Mononuclear cell (primary cell): ENCODE results near the gene PRDM16. TPM values are rescaled to one million over a fixed set of nuclear protein-coding genes. Genes with fewer than 3 reads are reported as not detected.

Experiments used
- H3K27me3 ChIP-seq: 2 replicates; pipeline ENCODE4 v1.6.0; 2011; ENCODE audit warnings: low read length, control low read depth; ENCODE audit not compliant: insufficient read depth
- H3K4me1 ChIP-seq: 2 replicates; pipeline ENCODE4 v1.5.1; 2011; ENCODE audit warnings: mild to moderate bottlenecking, low read length, control low read depth; ENCODE audit not compliant: insufficient read depth
- H3K4me3 ChIP-seq: 2 replicates; pipeline ENCODE4 v1.5.1; 2011; ENCODE audit warnings: mild to moderate bottlenecking, low read length, moderate library complexity
- H3K9me3 ChIP-seq: 2 replicates; pipeline ENCODE4 v1.5.1; 2011; ENCODE audit warnings: low read depth, mild to moderate bottlenecking, control low read depth, low read length
- total RNA-seq: library from RNA; depleted of rRNA; stranded (reverse); fragments of >200 nt; gene quantifications from one replicate; pipeline ENCODE4 v1.2.3, GENCODE V29; 2012

PRDM16 gene
- total RNA-seq, 1 donor, result not detected

GRCh38 chr1:3187415-3188149 lies 118.6 kb downstream of the PRDM16 start:
- H3K4me1 ChIP-seq, result no peaks in the 10 kb centered on the region
- H3K27me3 ChIP-seq, result peaks cover 13% of the 10 kb centered on the region
- no peak overlapping the region for H3K4me3 ChIP-seq
- H3K9me3 ChIP-seq, result no peaks in the 10 kb centered on the region

DNA sequence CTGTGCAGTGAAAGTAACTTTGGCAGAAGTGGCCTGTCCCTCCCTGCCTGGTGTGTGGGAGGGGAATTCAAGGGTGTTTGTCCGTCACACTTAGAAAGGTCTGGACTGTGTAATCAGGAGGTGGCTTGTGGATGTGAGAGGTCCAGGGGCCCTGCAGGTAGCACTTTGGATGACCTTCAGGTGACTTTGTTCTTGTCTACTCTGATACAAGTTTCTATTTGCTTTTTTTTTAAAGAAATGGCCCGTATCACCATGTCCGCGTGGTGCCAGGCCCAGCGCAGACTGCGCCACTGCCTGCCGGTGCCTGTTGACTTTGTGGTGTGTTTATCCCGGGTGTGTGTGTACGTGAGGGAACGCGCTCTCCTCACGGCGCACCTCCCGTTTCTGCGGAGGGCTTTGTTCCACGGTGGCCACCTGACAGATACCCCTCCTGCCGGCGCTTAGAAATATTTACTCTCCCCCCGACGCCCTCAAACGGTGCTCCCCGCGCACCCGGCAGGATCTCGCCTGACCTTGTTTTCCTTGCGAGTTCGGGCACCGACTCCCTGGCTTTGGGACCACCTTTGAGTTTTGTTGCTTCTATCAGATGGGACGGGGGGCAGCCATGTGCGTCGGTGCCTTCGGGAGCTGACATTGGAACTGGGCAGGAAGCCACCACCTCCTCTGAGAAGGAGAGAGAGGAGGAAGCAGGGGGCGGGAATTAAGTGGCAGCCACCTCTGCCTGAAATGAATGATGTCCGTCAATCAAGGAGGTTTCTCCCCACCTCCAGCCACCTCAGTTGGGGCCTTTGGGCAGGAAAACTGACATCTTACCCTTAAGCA lies 119.4 kb downstream of the PRDM16 start:
- Histone ChIP-seq H3K4me3 (no peak overlapping the region), H3K9me3 (no peaks in the 10 kb centered on the region), H3K4me1 (no peaks in the 10 kb centered on the region), H3K27me3 (peaks cover 9% of the 10 kb centered on the region)

DNA sequence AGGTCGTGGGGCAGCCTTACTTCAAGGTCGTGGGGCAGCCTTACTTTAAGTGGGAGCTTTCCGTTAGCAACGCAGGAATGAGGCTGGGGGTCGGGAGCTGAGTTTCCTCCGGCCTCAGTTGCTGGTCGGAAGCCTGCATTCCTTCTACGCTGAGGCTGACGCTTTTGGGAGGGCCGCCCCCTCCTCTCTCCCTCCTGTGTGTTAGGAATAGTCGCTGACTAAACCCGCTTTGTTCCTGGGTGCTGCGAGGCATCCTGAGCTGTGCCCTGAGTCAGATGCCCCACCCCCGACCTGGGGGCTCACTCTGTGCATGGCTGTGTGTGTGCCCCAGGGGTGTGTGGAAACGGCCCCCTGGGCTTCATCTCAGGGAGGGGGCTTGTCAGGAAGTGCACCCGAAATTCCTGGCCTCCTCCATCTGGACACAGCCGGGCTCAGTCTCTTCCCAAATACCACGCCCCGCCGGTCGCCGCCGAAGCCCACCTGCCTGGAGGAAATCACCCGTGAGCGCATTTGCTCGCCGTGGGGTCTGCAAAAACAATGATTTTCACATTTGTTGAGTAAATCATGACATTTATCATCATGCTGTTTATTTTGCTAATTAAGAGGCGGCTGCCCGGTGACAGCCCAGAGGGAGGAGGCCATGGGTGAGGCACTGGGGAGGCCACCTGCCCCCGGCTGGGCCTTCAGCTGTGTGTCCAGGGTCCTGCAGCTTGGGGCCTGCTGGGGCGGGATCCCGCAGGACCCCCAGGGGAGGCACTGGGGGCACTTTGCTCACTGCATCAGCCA lies 121.4 kb downstream of the PRDM16 start:
- Histone ChIP-seq H3K4me1 (no peaks in the 10 kb centered on the region), H3K9me3 (no peaks in the 10 kb centered on the region), H3K27me3 (no peaks in the 10 kb centered on the region), H3K4me3 (no peak overlapping the region)

- no peak overlapping the region for H3K4me3 ChIP-seq
- no peaks in the 10 kb centered on the region for H3K9me3 ChIP-seq
- no peaks in the 10 kb centered on the region for H3K27me3 ChIP-seq
- no peaks in the 10 kb centered on the region for H3K4me1 ChIP-seq
Observed at GRCh38 chr1:3192361-3192760, 123.4 kb downstream of the PRDM16 start.

GRCh38 chr1:3192825-3193224 lies 123.8 kb downstream of the PRDM16 start:
- H3K27me3 ChIP-seq, result no peaks in the 10 kb centered on the region
- no peaks in the 10 kb centered on the region for H3K9me3 ChIP-seq
- no peaks in the 10 kb centered on the region for H3K4me1 ChIP-seq
- H3K4me3 ChIP-seq, result no peak overlapping the region

DNA sequence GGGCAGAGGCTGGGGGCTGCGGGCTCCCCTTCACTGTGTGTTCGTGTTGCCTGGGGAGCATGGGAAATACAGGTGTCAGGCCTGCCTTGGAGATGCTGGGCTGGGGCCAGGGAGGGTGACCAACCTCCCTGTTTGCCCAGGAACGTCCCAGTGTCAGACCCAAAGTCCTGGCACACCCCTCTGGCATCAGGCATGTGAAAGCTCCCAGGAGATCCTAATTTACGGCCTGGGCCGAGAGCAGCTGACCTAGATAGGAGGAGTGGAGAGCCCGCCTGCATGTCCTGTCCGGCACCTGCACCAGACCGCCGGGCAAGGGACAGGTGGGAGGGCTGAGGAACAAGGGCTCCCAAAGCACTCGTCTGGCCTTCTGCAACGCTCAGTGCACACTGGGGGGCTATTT lies 124.8 kb downstream of the PRDM16 start:
- no peaks in the 10 kb centered on the region for H3K27me3 ChIP-seq
- H3K4me3 ChIP-seq, result no peak overlapping the region
- H3K4me1 ChIP-seq, result no peaks in the 10 kb centered on the region
- H3K9me3 ChIP-seq, result no peaks in the 10 kb centered on the region

DNA sequence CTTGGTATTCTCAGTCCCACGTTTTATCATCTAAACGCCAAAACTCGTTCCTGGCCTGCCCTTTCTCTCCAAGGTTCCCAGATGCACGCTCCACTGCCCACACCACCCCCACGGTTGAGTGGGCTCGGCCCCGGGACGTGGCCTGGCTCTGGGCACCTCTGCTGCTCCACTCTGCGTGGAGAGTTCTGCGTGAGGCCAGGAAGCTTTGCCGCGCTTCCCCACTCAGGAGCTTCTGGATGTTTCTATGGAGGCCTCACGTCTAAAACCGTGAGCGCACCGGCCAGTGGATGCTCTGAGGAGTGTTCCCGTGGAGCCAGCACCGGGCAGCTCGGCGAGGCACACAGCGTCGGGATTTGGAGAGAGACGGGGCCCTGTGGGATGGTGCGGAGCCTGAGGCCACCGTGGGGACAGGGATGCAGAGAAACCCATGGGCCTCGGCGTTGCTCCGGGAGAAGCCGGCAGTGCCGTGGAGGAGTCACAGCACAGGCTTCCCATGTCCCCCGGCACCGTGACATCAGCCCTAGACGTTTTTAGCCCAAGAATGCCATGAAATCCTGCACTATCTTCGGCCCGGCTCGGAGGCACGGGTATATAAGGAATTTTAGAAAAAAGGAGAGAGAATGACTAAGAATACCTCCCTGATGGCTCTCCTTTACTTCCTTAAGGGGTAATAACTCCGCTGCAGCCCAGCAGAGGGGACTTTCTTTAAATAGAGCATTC lies 125.9 kb downstream of the PRDM16 start:
- Histone ChIP-seq H3K9me3 (no peaks in the 10 kb centered on the region), H3K27me3 (no peaks in the 10 kb centered on the region), H3K4me3 (no peak overlapping the region), H3K4me1 (no peaks in the 10 kb centered on the region)

GRCh38 chr1:3195480-3195815 lies 126.4 kb downstream of the PRDM16 start:
- no peaks in the 10 kb centered on the region for H3K4me1 ChIP-seq
- H3K9me3 ChIP-seq, result no peaks in the 10 kb centered on the region
- no peaks in the 10 kb centered on the region for H3K27me3 ChIP-seq
- no peak overlapping the region for H3K4me3 ChIP-seq

GRCh38 chr1:3195966-3196515 lies 127.0 kb downstream of the PRDM16 start:
- Histone ChIP-seq H3K9me3 (no peaks in the 10 kb centered on the region), H3K4me1 (no peaks in the 10 kb centered on the region), H3K4me3 (no peak overlapping the region), H3K27me3 (no peaks in the 10 kb centered on the region)

GRCh38 chr1:3196577-3197245 lies 127.7 kb downstream of the PRDM16 start:
- H3K4me1 ChIP-seq, result no peaks in the 10 kb centered on the region

GRCh38 chr1:3197781-3198316 lies 128.8 kb downstream of the PRDM16 start:
- no peak overlapping the region for H3K4me3 ChIP-seq
- H3K4me1 ChIP-seq, result no peaks in the 10 kb centered on the region
- H3K27me3 ChIP-seq, result no peaks in the 10 kb centered on the region
- no peaks in the 10 kb centered on the region for H3K9me3 ChIP-seq

More at GRCh38 chr1:3196577-3197245, 127.7 kb downstream of the PRDM16 start:
- Histone ChIP-seq H3K4me3 (no peak overlapping the region), H3K27me3 (no peaks in the 10 kb centered on the region), H3K9me3 (no peaks in the 10 kb centered on the region)

- Histone ChIP-seq H3K27me3 (no peaks in the 10 kb centered on the region), H3K4me3 (no peak overlapping the region), H3K9me3 (no peaks in the 10 kb centered on the region), H3K4me1 (no peaks in the 10 kb centered on the region)
Observed at GRCh38 chr1:3198371-3199271, 129.6 kb downstream of the PRDM16 start.

DNA sequence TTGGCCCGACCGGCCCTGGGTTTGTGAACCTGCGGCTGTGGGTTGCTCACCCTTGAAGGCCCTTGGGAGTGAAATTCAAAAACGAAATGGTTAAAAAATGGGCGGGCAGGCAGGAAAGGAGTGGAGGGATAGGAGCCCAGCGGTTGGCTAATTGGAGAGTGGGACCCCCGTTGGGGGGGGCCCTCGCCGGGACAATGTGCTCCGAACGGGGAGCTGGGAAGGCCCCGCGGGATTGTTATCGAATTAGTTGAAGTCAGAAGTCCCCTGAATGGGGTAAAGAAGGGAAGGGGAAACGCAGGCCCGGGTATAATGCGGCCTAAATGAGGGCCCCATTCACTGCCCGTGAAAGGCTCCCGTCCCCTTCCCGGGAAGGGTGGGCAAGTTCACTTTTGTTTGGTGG lies 135.7 kb downstream of the PRDM16 start:
- no peaks in the 10 kb centered on the region for H3K9me3 ChIP-seq

More for the DNA sequence above, 135.7 kb downstream of the PRDM16 start:
- Histone ChIP-seq H3K4me3 (no peak overlapping the region), H3K27me3 (no peaks in the 10 kb centered on the region), H3K4me1 (no peaks in the 10 kb centered on the region)
